Keratinocyte (primary cell): ENCODE data around the gene NDUFB8.

Experiments used
- EZH2 ChIP-seq: IDR thresholded peaks from one replicate; pipeline ENCODE4 v1.6.1; 2012; ENCODE audit warnings: inconsistent platforms, mild to moderate bottlenecking, low read length, moderate library complexity
- TF ChIP-seq, protein P1 (sequence below), 3 experiments: IDR thresholded peaks in 1 of 3; conservative IDR thresholded peaks in 1 of 3; optimal IDR thresholded peaks in 1 of 3; 2 replicates in 2 of 3; 3 replicates in 1 of 3; pipeline versions ENCODE3 to v1.5.1; 2011; ENCODE audit warnings: low read length in 3 of 3, mild to moderate bottlenecking in 3 of 3, moderate library complexity in 2 of 3, control low read depth in 1 of 3, inconsistent platforms in 1 of 3; ENCODE audit not compliant: insufficient read depth in 2 of 3; ENCODE audit errors: extremely low read depth in 1 of 3

DNA sequence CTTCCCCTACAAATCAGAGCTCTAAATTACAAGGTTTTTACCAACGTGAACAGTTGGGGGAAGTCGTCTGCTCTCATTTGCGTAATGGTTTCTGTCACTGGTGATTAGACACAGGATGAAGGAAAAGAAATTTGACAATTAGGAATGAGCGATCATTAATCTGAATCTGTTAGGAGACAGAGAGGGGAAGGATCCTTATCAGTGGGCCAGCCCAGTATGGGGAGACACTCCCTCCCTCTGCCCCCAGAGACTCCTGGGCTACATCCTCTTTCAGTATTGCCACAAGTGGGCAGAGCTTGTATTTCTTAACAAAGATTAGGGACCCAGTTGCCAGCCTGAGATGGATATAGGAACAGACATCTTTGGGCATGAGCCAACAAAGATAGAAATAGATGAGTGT, 21.5 kb upstream of the NDUFB8 start:
- TF ChIP-seq, protein P1, sequence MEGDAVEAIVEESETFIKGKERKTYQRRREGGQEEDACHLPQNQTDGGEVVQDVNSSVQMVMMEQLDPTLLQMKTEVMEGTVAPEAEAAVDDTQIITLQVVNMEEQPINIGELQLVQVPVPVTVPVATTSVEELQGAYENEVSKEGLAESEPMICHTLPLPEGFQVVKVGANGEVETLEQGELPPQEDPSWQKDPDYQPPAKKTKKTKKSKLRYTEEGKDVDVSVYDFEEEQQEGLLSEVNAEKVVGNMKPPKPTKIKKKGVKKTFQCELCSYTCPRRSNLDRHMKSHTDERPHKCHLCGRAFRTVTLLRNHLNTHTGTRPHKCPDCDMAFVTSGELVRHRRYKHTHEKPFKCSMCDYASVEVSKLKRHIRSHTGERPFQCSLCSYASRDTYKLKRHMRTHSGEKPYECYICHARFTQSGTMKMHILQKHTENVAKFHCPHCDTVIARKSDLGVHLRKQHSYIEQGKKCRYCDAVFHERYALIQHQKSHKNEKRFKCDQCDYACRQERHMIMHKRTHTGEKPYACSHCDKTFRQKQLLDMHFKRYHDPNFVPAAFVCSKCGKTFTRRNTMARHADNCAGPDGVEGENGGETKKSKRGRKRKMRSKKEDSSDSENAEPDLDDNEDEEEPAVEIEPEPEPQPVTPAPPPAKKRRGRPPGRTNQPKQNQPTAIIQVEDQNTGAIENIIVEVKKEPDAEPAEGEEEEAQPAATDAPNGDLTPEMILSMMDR (optimal IDR thresholded peaks at IDR 0.05 in 1 of 3, IDR thresholded peaks at IDR 0.05 in 1 of 3, conservative IDR thresholded peaks at IDR 0.05 in 1 of 3; ENCODE audit: extremely low read depth in 1 of 3, insufficient read depth in 2 of 3, low read length in 3 of 3): no peak
- TF ChIP-seq EZH2: no peak
